HG03280 (cell line): ENCODE results near the gene FOXJ1.

ENCODE experiments used
- ATAC-seq: cut with Tn5 transposase; IDR thresholded peaks from one replicate; pipeline ENCODE4 v1.9.1; 2021; ENCODE audit warnings: mild to moderate bottlenecking, moderate library complexity; ENCODE audit not compliant: unreplicated experiment

FOXJ1 gene

GRCh38 chr17:76094046-76094445 lies 47.0 kb downstream of the FOXJ1 start:
- no peak for ATAC-seq

GRCh38 chr17:76092526-76093413 lies 48.3 kb downstream of the FOXJ1 start:
- no peak for ATAC-seq

- no peak for ATAC-seq
Measured at GRCh38 chr17:76091526-76092286, 49.3 kb downstream of the FOXJ1 start.

GRCh38 chr17:76090517-76091129 lies 50.4 kb downstream of the FOXJ1 start:
- ATAC-seq: no peak

GRCh38 chr17:76089680-76090516 lies 51.1 kb downstream of the FOXJ1 start:
- ATAC-seq: no peak

GRCh38 chr17:76088868-76089576 lies 52.0 kb downstream of the FOXJ1 start:
- ATAC-seq: no peak

GRCh38 chr17:76088041-76088867 lies 52.8 kb downstream of the FOXJ1 start:
- ATAC-seq: no peak

GRCh38 chr17:76087531-76087930 lies 53.5 kb downstream of the FOXJ1 start:
- ATAC-seq: no peak

GRCh38 chr17:76086384-76086783 lies 54.7 kb downstream of the FOXJ1 start:
- ATAC-seq: no peak
